GM19193 (cell line): ENCODE data around the gene SPAG4.

Experiments used
- POLR2A ChIP-seq: IDR thresholded peaks from 4 replicates; pipeline ENCODE4 v1.6.1; 2011; ENCODE audit not compliant: insufficient read depth, insufficient read length; ENCODE audit errors: extremely low read depth

Gene SPAG4

GRCh38 chr20:35607003-35607735 lies 8.5 kb upstream of the SPAG4 start:
- TF ChIP-seq POLR2A: no peak

GRCh38 chr20:35610833-35611427 lies 4.7 kb upstream of the SPAG4 start:
- no peak for TF ChIP-seq POLR2A

GRCh38 chr20:35611482-35611881 lies 4.1 kb upstream of the SPAG4 start:
- TF ChIP-seq POLR2A: no peak

GRCh38 chr20:35616465-35617396 lies 1.1 kb downstream of the SPAG4 start:
- peak; percentile 16 for TF ChIP-seq POLR2A

- TF ChIP-seq POLR2A: peak; percentile 5
Observed at GRCh38 chr20:35617397-35618262, 2.0 kb downstream of the SPAG4 start.

GRCh38 chr20:35618263-35619131 lies 2.9 kb downstream of the SPAG4 start:
- TF ChIP-seq POLR2A: no peak

GRCh38 chr20:35619196-35620095 lies 3.8 kb downstream of the SPAG4 start:
- no peak for TF ChIP-seq POLR2A

GRCh38 chr20:35620818-35621559 lies 5.4 kb downstream of the SPAG4 start:
- no peak for TF ChIP-seq POLR2A

GRCh38 chr20:35621560-35621946 lies 5.9 kb downstream of the SPAG4 start:
- no peak for TF ChIP-seq POLR2A

- TF ChIP-seq POLR2A: no peak
Observed at GRCh38 chr20:35625584-35626385, 10.2 kb downstream of the SPAG4 start.

- TF ChIP-seq POLR2A: no peak
Observed at GRCh38 chr20:35626386-35627001, 10.9 kb downstream of the SPAG4 start.
